ENCODE data around the gene CDC14A. TPM values are rescaled to one million over a fixed set of nuclear protein-coding genes. Genes with fewer than 3 reads are reported as not detected.

Gene CDC14A
- total RNA-seq, 4 donors from 2014 or later: 6.6 to 12.2 (median 7.4) TPM

GRCh38 chr1:100496896-100497295 is 144.6 kb downstream of the CDC14A start:
- DNase-seq (ENCODE audit: extremely low spot score): no peak
- Histone ChIP-seq H3K4me1 (no peaks in the 10 kb centered on the region), H3K36me3 (peaks cover 21 to 65% (median 35%) of the 10 kb centered on the region in 4 donors), H3K27me3 (no peaks in the 10 kb centered on the region), H3K27ac (replicated peaks in 1 of 4) (no peak overlapping the region), H3K9me3 (no peaks in the 10 kb centered on the region), H3K4me3 (no peak overlapping the region)
- TF ChIP-seq CTCF (IDR thresholded peaks at IDR 0.05) (no peak), EP300 (IDR thresholded peaks at IDR 0.05) (no peak), POLR2A (IDR thresholded peaks at IDR 0.05; ENCODE audit: low read depth) (no peak), POLR2AphosphoS5 (IDR thresholded peaks at IDR 0.05) (no peak)
- WGBS: 94% methylated on average over 2 of the region's 2 CpGs
- intact Hi-C loops (cut with DNase I): no loop called here

- no peak for DNase-seq (ENCODE audit: extremely low spot score)
- peaks cover 21 to 65% (median 38%) of the 10 kb centered on the region in 4 donors for H3K36me3 ChIP-seq
- TF ChIP-seq EP300 (IDR thresholded peaks at IDR 0.05) (no peak), POLR2AphosphoS5 (IDR thresholded peaks at IDR 0.05) (no peak), POLR2A (IDR thresholded peaks at IDR 0.05; ENCODE audit: low read depth) (no peak), CTCF (IDR thresholded peaks at IDR 0.05) (no peak)
- H3K4me3 ChIP-seq: no peak overlapping the region
- H3K27me3 ChIP-seq: no peaks in the 10 kb centered on the region
- no peaks in the 10 kb centered on the region for H3K9me3 ChIP-seq
- whole genome bisulfite sequencing: 96% methylated on average over 4 of the region's 4 CpGs
- H3K4me1 ChIP-seq: no peaks in the 10 kb centered on the region
- intact Hi-C loops (cut with DNase I): no loop called here
- no peak overlapping the region for H3K27ac ChIP-seq (replicated peaks in 1 of 4)
Measured at GRCh38 chr1:100497796-100498195, 145.5 kb downstream of the CDC14A start.

GRCh38 chr1:100499194-100499811 is 147.0 kb downstream of the CDC14A start:
- 90% methylated on average over 11 of the region's 11 CpGs for WGBS
- no peak for DNase-seq (ENCODE audit: extremely low spot score)
- no peak overlapping the region for H3K4me3 ChIP-seq
- H3K9me3 ChIP-seq: no peaks in the 10 kb centered on the region
- intact Hi-C loops (cut with DNase I): no loop called here
- H3K27me3 ChIP-seq: no peaks in the 10 kb centered on the region
- no peaks in the 10 kb centered on the region for H3K4me1 ChIP-seq
- TF ChIP-seq POLR2AphosphoS5 (IDR thresholded peaks at IDR 0.05) (no peak), POLR2A (IDR thresholded peaks at IDR 0.05; ENCODE audit: low read depth) (no peak), CTCF (IDR thresholded peaks at IDR 0.05) (no peak), EP300 (IDR thresholded peaks at IDR 0.05) (no peak)
- H3K27ac ChIP-seq (replicated peaks in 1 of 4): no peak overlapping the region
- peaks cover 21 to 65% (median 38%) of the 10 kb centered on the region in 4 donors for H3K36me3 ChIP-seq

GRCh38 chr1:100502052-100502792 is 149.9 kb downstream of the CDC14A start:
- Histone ChIP-seq H3K36me3 (peaks cover 21 to 57% (median 32%) of the 10 kb centered on the region in 4 donors), H3K27me3 (no peaks in the 10 kb centered on the region), H3K27ac (replicated peaks in 1 of 4) (no peak overlapping the region), H3K4me3 (no peak overlapping the region), H3K9me3 (no peaks in the 10 kb centered on the region), H3K4me1 (no peaks in the 10 kb centered on the region)
- intact Hi-C loops (cut with DNase I): no loop called here
- TF ChIP-seq EP300 (IDR thresholded peaks at IDR 0.05) (no peak), POLR2AphosphoS5 (IDR thresholded peaks at IDR 0.05) (no peak), CTCF (IDR thresholded peaks at IDR 0.05) (no peak), POLR2A (IDR thresholded peaks at IDR 0.05; ENCODE audit: low read depth) (no peak)
- WGBS: 73% methylated on average over 3 of the region's 3 CpGs
- no peak for DNase-seq (ENCODE audit: extremely low spot score)
